CD4-positive, alpha-beta T cell treated with Interferon alpha-2 for 1 hour (primary cell): ENCODE results near the gene DMRT1.

Experiments
- DNase-seq, 2 donors: peaks; one replicate each; pipeline ENCODE4 v3.0.0-alpha.2; 2020 to 2022

The DMRT1 gene

GRCh38 chr9:841371-842209 is at the start of gene DMRT1:
Gene DMRT1 (plus strand): TSS chr9:841697. CDS start chr9:841839, 142 bp downstream.
- DNase-seq: no peak

DNA sequence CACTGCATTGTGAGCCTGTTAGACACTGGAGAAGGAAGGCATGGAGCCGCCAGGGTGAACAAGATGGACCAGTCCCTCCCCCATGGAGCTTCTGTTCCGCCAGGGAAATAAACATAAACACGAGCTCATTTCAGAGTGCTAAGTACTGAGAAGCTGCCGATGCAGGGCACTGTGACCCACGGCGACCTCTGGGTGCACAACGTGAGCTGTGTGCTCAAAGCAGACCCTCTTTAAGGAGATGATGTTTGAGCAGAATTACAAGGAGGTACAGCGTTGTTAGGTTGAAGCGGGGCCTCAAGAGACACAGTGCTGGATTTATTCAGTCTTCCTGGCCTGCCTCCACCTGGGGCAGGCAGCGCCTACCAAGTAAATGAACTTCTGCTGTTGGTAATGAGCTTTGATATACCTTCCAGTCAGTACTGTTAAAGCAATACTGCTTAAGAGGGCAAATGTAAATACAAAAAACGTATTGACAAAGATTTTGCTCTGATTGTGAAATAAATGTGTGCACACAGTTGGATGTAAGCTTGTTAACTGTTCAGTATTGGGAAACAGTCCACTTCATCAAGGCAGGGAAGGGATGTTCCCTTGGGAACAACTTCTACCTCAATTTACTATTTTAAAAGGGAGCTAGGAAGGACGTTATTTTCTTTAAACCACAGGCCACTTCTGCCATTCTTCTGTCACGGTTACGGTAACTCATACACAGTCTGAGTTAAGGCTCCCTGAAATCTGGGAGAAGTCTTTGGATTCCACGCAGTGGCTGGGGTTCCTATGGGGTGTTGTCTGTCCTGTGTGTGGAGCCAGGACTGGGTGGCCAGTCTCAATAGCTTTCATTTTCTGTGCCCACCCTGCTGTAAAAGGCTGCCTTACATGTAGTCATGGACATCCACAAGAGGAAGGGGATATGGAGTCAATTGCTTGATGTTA is 48.9 kb upstream of the DMRT1 start:
- DNase-seq: no peak

DNA sequence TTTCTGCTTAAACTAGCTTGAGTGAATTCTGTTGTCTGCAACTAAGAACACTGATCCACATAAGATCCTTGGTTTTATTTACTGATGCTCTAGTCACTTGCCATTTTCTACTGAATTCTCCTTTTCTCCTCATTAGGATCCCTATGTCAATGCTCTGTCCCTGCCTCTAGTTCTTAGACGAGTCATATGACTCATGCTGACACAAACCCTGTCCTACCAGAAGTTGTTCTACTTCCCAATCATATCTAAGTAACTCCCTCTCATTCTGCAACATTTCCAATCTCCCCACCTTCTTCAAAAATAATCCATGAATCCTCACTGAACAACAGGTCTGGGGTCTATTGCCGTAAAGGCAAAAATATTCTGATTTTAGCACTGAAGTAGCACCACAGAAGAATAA is 47.1 kb upstream of the DMRT1 start:
- DNase-seq: no peak

DNA sequence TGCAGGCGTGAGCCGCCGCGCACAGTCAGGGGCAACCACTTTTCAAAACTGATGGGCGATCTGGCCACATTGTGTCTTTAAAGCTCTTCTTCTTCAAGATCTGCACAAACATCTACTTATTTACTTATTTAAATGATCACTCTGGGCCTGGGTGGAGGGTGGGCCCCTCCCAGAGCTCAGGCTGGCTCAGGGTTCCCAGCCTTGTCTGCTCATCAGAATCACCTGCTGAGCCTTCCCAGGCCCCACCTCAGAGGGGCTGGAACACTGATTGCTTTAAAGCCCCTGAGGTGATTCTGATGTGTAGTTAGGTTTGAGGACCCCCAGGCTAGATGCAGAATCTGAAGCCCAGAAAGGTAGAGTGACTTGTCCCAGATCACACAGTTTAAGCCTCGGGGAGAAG is 45.6 kb upstream of the DMRT1 start:
- no peak for DNase-seq

- DNase-seq: no peak
These were observed 40.8 kb upstream of the DMRT1 start for GRCh38 chr9:800591-801150.

GRCh38 chr9:801399-802071 is 40.0 kb upstream of the DMRT1 start:
- no peak for DNase-seq

DNA sequence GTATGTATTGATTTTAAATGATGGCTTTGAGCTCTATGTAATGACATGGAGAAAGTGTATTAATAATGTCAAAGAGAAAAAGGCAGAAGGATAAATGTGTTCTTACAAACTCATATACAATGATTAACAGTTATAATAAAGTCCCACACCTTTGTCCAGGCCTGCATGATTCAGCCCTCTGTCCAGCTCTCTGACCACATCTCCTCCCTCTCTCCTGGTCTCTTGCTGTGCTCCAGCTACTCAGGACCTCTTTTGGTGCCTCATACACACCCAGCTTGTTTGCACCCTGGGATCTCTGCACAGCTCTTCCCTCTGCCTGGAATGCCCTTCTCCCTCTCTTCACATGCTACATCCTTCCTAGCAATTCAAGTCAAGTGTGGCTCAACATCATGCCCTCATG is 37.5 kb upstream of the DMRT1 start:
- DNase-seq: no peak

DNA sequence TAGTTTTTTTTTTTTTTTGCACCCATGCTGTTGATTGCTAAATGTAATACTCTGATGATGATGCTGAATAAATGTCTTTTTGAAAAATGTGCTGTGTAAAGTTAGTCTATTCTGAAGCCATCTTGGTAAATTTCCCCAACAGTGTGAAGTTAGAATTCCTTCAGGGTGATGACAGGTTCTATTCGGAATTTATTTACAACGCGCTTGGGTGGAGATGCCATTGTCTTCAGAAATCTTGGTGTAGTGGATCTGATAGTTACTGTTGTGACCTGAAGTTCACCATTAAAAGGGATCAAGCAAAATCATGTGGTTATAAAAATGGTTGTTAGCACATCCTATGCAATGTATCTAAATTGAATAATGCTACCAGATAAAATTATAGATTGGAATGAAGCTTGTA is 36.3 kb upstream of the DMRT1 start:
- DNase-seq: no peak

DNA sequence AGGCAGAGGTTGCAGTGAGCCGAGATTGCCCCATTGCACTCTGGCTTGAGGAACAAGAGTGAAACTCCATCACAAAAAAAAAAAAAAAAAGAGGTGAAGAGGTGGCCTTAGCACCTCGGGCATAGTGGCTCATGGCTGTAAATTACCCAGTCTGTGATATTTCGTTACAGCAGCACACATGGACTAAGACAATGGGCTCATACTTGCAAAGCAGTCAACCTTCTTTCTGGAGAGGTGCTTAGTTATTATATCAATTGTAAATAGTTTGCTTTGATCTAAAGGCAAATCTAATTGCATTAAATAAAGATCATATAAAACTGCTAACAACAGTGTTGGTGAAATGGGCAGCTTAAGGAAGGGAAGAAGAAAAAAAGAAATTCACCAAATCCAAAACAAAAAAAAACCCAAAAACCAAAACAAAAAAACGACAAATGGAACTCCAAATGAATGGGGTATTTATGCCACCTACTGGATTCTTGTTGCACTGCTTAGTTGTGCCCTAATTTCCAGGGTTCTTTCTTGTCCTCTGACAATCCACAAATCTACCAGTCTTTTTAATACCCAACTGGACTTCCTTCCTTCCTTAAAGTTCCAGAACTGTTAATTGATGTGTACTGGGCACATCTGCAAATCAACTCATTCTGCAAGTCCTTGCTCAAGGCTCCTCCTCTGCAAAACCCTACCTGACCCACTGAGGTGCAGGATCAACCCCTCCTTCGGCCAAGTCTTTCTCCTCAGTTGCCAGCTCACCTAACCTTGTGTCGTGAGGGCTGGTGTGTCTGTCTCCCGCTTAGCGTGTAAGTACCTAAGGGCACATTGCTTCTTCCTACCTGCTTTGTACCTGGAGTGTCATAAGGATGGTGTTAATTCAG is 35.0 kb upstream of the DMRT1 start:
- peak in 1 of 2 donors; percentile 36 for DNase-seq

DNA sequence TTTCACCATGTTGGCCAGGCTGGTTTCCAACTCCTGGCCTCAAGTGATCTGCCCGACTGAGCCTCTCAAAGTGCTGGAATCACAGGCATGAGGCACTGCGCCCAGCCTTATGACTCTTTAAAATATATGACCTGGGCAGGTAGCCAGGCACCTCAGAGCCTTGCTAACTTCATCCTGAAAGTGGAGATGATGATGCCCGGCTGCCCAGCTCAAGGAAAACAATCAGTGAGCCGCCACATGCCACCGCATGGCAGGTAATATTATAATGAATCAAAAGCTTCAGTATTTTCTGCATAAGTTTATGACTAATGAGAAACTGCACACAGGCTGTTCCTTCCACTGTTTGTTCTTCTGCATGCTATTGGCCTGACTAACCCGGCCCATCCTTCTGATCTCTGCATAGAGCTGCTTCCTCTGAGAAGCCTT is 30.4 kb upstream of the DMRT1 start:
- DNase-seq: no peak

DNA sequence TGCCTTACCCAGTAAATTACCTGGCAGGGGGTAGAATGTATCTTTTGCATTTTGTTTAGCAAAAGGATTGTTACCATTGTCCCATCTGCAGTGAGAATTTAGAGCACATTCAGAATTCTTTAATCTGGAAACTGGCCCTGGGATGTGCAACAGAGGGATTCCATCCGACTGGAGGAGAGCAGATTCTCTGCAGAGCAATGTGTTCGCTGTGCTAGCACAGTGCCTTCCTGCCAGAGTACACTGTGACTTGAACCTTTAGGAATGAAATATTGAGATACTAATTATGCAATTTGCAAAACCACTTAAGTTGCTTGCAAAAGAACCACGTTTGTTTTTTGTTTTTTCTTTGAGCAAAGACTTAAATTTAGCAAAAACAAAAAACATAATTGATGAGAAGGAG is 22.5 kb upstream of the DMRT1 start:
- DNase-seq: no peak

DNA sequence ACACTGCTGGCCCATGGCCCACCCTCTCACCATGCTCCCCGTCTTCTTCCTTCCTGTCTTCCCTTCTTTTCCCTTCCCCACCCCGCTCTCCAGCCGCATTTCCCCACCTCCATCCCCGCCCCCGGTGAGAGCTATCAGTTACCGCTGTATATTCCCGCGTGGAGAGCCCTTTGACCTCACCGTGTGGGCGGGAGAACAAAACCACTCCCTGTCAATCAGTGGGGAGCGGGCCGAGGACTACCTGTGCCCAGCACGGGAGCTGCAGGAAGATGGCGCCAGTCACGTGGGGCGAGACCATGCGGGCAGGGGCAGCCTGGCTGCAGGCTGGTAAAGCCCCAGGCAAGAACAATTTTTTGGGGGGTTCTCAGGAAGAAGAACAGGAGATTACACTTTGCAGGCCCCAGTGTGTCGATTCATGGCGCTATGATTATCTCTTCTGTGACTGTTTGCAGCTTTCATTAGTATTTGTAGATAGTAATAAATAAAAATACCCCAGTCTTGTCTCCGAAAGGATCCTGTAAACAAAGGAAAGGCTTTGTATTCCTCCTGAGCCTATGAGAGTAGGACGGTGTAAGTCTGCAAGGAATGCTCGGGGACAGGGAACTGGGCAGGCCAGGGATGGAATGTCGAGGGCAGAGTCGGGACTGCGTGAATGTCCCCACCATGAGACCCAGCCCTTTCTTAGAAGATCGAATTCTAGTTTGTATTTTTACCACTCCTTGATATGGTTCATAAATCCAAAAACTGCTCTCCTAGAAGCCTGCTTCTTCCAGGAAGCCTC is 14.8 kb upstream of the DMRT1 start:
- DNase-seq: no peak

DNA sequence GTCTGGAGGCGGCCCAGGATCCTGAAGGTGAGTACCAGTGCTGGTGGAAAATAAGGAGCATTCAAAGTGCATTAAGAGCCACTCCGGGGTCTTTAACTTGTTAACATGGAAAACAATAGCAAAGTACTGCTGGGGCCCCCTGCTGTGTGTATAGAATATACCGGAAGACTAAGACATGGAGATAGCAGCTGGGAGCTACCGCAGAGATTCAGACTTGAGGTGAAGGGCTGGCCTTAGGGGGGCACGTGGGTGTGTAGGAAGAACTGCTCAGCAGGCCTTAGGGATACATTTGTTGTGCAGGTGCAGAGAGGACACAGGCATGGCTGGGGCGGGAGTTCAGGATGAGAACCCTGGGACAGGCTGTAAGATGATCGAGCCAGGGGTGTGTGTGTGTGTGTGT is 1.2 kb upstream of the DMRT1 start:
- DNase-seq: no peak

- DNase-seq: no peak
These were observed 1.3 kb downstream of the DMRT1 start for GRCh38 chr9:842635-843426.

- no peak for DNase-seq
These were observed 1.9 kb downstream of the DMRT1 start for GRCh38 chr9:843427-843785.

DNA sequence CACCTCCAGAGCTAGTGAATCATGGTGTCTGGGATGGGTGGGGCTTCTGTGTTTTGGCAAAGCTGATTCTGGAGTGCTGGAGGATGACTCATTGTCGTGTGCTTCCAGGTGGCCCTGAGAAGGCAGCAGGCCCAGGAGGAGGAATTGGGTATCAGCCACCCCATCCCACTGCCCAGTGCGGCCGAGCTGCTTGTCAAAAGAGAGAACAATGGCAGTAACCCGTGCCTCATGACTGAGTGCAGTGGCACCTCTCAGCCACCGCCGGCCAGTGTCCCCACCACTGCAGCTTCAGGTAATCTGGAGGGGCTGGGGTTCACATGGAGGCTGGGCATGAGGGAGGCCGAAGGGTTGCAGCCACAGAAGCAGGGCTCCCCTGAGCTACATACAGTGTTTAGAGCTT is 5.4 kb downstream of the DMRT1 start:
- DNase-seq: no peak

- no peak for DNase-seq
These were observed 6.0 kb downstream of the DMRT1 start for GRCh38 chr9:847505-847904.

DNA sequence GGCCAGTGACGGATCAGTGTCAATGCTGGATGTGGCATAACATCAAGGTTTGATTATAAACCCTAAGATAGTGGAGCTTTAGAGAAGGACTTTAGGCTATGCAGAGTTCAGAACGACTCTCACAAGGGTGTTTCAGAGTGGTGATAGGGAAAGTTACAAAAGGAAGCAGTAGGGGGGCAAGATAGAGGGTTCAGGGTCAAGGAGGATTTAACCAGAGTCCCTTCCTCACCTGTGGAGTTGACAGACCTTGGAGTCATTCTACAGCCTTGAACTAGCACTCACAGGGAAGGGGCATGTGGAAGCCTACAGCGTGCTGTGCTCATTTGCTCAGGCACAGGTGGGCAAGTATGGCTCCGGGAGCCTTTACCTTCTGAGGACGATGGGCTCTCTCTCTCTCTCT is 7.9 kb downstream of the DMRT1 start:
- no peak for DNase-seq

DNA sequence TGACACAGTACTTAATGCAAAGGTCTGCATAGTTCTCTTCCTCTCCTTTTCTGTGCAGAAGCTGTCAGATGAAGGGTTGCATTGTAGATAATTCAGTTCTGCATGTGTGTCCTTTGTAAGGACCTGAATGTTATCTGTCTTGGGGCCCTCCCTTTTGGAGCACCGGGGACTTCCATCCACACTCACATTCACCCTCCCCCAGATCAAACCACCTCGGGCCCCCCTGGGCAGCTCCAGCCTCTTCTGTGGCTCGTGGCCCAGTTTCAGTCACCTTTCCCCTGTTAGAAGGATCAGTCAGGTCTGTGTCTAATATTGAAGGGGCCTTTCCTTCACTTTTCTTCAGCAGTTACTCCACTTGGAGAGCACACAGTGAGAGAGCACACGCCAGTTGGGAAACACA is 11.0 kb downstream of the DMRT1 start:
- DNase-seq: no peak

DNA sequence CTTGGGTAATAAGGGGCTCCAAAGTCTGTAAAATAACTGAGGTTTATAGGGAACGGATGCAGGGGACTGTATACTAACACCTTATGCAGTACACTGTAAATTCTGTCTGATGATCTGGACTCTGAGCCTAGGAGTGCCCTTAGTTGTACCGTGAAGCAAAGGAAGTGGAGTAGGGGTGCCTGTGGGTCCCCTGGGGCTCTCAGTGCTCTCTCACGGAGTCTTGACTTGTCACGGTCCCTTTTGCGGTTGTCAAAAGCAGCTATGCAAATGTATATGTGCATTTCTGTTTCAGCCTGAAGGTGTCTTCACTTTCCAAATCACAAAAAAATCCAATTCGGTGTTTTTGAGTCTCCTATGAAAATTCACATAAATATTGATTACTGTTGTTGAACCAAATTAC is 17.8 kb downstream of the DMRT1 start:
- DNase-seq: no peak
